Prostate gland (tissue), 2 donors: ENCODE data around the gene GABRG3. TPM values are rescaled to one million over a fixed set of nuclear protein-coding genes. Genes with fewer than 3 reads are reported as not detected.

Source experiments
- DNase-seq: peaks from one replicate; pipeline ENCODE4 v3.0.0-alpha.2; 2019; ENCODE audit warnings: low spot score
- H3K27ac ChIP-seq, 2 donors: fragments of 200-600 bp; sonication (generic); 2 replicates each; pipeline ENCODE4 v1.5.1; 2017 to 2019
- H3K27me3 ChIP-seq: fragments of 200-600 bp; sonication (generic); replicated peaks from 2 replicates; pipeline ENCODE4 v1.5.1; 2019; ENCODE audit not compliant: insufficient read depth
- H3K36me3 ChIP-seq, 2 donors: fragments of 200-600 bp; sonication (generic); 1 replicate in 1 of 2; 2 replicates in 1 of 2; pipeline versions ENCODE4 v1.5.1 to v1.8.1; 2017 to 2019
- H3K4me1 ChIP-seq: fragments of 200-600 bp; sonication (generic); replicated peaks from 2 replicates; pipeline ENCODE4 v1.5.1; 2019
- H3K4me3 ChIP-seq, 2 donors: fragments of 200-600 bp; sonication (generic); 2 replicates each; pipeline ENCODE4 v1.5.1; 2017 to 2019
- H3K9me3 ChIP-seq: fragments of 200-600 bp; sonication (generic); 2 replicates; pipeline ENCODE4 v1.5.1; 2017
- CTCF ChIP-seq, 4 experiments: fragments of 200-600 bp in 2 of 4; fragments of 450-650 bp in 2 of 4; sonication (generic) in 2 of 4; IDR thresholded peaks; 1 replicate in 3 of 4; 2 replicates in 1 of 4; pipeline ENCODE4 v1.5.1; 2016 to 2019; ENCODE audit warnings: antibody characterized with exemption in 4 of 4, mild to moderate bottlenecking in 2 of 4, moderate library complexity in 2 of 4
- POLR2A ChIP-seq: fragments of 450-650 bp; IDR thresholded peaks from one replicate; pipeline ENCODE4 v1.6.1; 2016; ENCODE audit warnings: antibody characterized with exemption, mild to moderate bottlenecking
- POLR2AphosphoS5 ChIP-seq: sonication (generic); formaldehyde crosslinking; IDR thresholded peaks from one replicate; pipeline ENCODE4 v1.6.1; 2017; ENCODE audit warnings: antibody characterized with exemption
- WGBS: methylation state at CpG from one replicate; pipeline ENCODE4 v1.1.5; 2018; 5-methylcytosine and 5-hydroxymethylcytosine counted together
- intact Hi-C: fragments of 100-400 bp; cut with DNase I; formaldehyde crosslinking; loops from one replicate; pipeline ENCODE4 v1.14.2; 2022
- total RNA-seq, 2 donors: library from RNA; depleted of rRNA; stranded (reverse); fragments of >200 nt; gene quantifications; one replicate each; pipeline ENCODE4 v1.1.0, GENCODE V29; 2016

GABRG3 gene
- total RNA-seq, 2 donors from 2014 or later: 15.6 to 35.4 TPM

- H3K27ac ChIP-seq: no peak overlapping the region
- H3K4me1 ChIP-seq: no peaks in the 10 kb centered on the region
- H3K9me3 ChIP-seq: no peaks in the 10 kb centered on the region
- TF ChIP-seq POLR2AphosphoS5 (no peak), POLR2A (no peak), CTCF (IDR thresholded peaks at IDR 0.05) (no peak)
- intact Hi-C loops: no loop called here
- no peak for DNase-seq
- no peaks in the 10 kb centered on the region for H3K36me3 ChIP-seq
- H3K4me3 ChIP-seq: no peak overlapping the region
- WGBS: 91% methylated on average over 6 of the region's 6 CpGs
- no peaks in the 10 kb centered on the region for H3K27me3 ChIP-seq
Measured at GRCh38 chr15:27483124-27483523, 512.1 kb downstream of the GABRG3 start.

- no peaks in the 10 kb centered on the region for H3K4me1 ChIP-seq
- H3K27me3 ChIP-seq: no peaks in the 10 kb centered on the region
- intact Hi-C loops: no loop called here
- H3K4me3 ChIP-seq: no peak overlapping the region
- 99% methylated on average over 3 of the region's 3 CpGs for WGBS
- no peak overlapping the region for H3K27ac ChIP-seq
- DNase-seq: no peak
- TF ChIP-seq POLR2AphosphoS5 (no peak), POLR2A (no peak), CTCF (IDR thresholded peaks at IDR 0.05) (no peak)
- H3K9me3 ChIP-seq: no peaks in the 10 kb centered on the region
- H3K36me3 ChIP-seq: no peaks in the 10 kb centered on the region
Measured at GRCh38 chr15:27485265-27485664, 514.3 kb downstream of the GABRG3 start.

GRCh38 chr15:27486051-27486450 lies 515.1 kb downstream of the GABRG3 start:
- DNase-seq: no peak
- TF ChIP-seq POLR2A (no peak), POLR2AphosphoS5 (no peak), CTCF (IDR thresholded peaks at IDR 0.05) (no peak)
- no peaks in the 10 kb centered on the region for H3K4me1 ChIP-seq
- H3K4me3 ChIP-seq: no peak overlapping the region
- no peaks in the 10 kb centered on the region for H3K9me3 ChIP-seq
- H3K27ac ChIP-seq: no peak overlapping the region
- H3K36me3 ChIP-seq: no peaks in the 10 kb centered on the region
- intact Hi-C loops: no loop called here
- H3K27me3 ChIP-seq: no peaks in the 10 kb centered on the region
- WGBS: 66% methylated on average over 6 of the region's 6 CpGs

- H3K4me3 ChIP-seq: no peak overlapping the region
- H3K36me3 ChIP-seq: no peaks in the 10 kb centered on the region
- no peak overlapping the region for H3K27ac ChIP-seq
- intact Hi-C loops: no loop called here
- H3K27me3 ChIP-seq: no peaks in the 10 kb centered on the region
- no peaks in the 10 kb centered on the region for H3K9me3 ChIP-seq
- DNase-seq: no peak
- H3K4me1 ChIP-seq: no peaks in the 10 kb centered on the region
- WGBS: 24% methylated on average over 6 of the region's 6 CpGs
- TF ChIP-seq POLR2A (no peak), POLR2AphosphoS5 (no peak), CTCF (IDR thresholded peaks at IDR 0.05) (no peak)
Measured at GRCh38 chr15:27486683-27487647, 516.0 kb downstream of the GABRG3 start.

- Histone ChIP-seq H3K27ac (no peak overlapping the region), H3K27me3 (no peaks in the 10 kb centered on the region), H3K9me3 (no peaks in the 10 kb centered on the region), H3K36me3 (no peaks in the 10 kb centered on the region), H3K4me1 (no peaks in the 10 kb centered on the region), H3K4me3 (no peak overlapping the region)
- no peak for TF ChIP-seq POLR2AphosphoS5
- no peak for TF ChIP-seq POLR2A
- no peak for TF ChIP-seq CTCF (IDR thresholded peaks at IDR 0.05)
- no peak for DNase-seq
- 66% methylated on average over 11 of the region's 11 CpGs for WGBS
- intact Hi-C loops: no loop called here
Measured at GRCh38 chr15:27487846-27488245, 516.9 kb downstream of the GABRG3 start.
